ENCODE results near the gene EFNA1. TPM values are rescaled to one million over a fixed set of nuclear protein-coding genes. Genes with fewer than 3 reads are reported as not detected.

Gene EFNA1
- total RNA-seq, 2 experiments from 2014 or later: not detected

DNA sequence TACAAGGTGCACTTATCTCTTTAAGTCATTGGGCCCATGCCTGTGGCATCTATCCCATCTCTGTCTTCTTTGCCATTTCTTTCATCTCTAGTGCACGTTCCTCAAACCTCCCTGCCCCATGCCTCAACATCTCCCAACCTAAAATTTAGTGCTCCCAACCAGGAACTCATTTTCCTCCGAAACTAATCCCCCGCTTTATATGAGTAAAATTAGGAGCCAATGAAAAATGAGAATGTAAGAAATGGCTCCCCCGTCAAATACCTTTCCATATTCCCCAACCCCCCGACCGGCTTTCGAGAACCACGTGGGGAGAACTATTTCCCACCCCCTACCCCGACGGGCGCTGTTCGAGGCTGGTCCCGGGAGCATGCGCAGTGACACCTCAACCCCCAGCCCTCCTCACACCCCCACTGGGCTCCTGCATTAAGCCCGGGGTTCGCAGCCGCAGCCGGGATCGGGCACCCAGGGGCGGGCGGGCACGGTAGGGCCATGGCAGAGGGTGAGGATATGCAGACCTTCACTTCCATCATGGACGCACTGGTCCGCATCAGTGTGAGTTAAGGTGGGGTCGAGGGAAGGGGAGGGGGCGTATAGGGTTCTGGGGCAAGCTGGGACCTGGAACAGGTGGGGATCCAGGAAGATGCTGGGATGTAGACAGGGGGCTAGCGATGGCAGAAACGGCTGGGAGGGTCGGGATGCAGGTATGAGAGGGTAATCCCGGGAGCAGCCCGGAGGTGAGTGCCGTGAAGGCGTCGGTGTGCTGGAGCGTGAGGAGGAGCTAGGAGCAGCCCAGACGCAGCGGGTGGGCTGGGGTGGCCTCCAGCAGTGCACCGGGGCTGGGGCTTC lies 46.0 kb downstream of the EFNA1 start, which contains the start of gene TRIM46:
TRIM46 (plus strand) TSS at position 372 of the 846 bp plus-strand sequence; CDS start at position 490, 118 bp downstream.
- H3K4me1 ChIP-seq (ENCODE audit: insufficient read depth, low read length, poor library complexity, severe bottlenecking): peaks cover 35% of the 10 kb centered on the region
- no peaks in the 10 kb centered on the region for H4K20me1 ChIP-seq (ENCODE audit: insufficient read depth, low read length)

DNA sequence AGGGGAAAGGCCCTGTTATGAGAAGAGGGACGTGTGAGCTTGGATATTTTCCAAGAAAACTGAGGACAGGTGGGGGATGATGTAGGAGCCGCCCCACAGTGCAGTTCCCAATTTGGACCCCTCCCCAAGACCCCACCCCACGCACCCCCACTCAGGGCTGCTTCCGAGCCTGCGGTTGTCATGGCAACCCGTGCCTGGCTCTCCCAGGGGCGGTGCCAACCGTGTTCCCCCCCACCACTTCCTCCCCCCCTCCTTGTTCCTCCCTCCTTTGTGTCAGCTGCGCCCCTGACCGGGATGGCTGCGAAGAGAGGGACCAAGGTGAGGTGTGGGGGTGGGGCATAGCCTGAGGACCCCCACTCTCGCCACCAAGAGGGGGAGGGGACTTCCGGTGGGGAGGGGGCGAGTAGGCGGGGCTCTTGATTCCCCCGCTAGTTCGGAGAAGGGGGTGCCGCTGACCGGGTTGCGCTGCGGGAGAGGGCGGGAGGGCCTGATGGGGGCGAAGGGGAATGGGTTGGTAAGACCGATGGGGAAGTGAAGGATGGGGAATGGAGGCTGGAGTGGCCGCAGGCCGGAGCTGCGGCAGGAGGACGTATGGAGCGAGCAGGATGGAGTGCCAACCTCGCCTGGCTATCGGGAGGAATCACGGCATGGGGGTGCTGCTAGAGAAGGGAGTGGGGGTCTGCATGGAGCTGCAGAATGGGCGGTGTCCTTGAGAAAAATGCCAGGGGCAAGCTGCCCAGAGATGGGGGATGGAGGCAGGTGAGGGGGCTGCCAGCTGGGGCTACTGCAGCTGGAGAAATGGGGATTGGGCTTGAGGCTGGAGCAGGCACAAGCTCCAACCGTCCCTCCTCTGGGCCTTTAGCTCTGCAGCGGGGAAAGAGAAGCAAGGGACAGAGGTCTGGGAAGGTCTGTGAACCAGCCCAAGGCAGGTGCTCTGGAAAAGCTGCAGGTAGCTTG lies 46.9 kb downstream of the EFNA1 start:
- H3K4me1 ChIP-seq (ENCODE audit: insufficient read depth, low read length, poor library complexity, severe bottlenecking): peaks cover 35% of the 10 kb centered on the region
- no peaks in the 10 kb centered on the region for H3K9me2 ChIP-seq (ENCODE audit: insufficient read depth, low read length)
- peak overlapping the region; percentile 82 for H3K4me3 ChIP-seq (ENCODE audit: low read depth, low read length, poor library complexity, severe bottlenecking)
- peak overlapping the region; percentile 91 for H3K4me2 ChIP-seq (ENCODE audit: low read length)
- POLR2A ChIA-PET: interaction anchor here (0.7 to 2.1 kb wide), 2 partner anchors 20 to 50 kb away, joined by 3 to 7 read pairs; no protein-coding TSS in a partner anchor
- peak overlapping the region; percentile 64 for H3K27ac ChIP-seq (ENCODE audit: low read depth, low read length, poor library complexity, severe bottlenecking)
- H3K36me3 ChIP-seq (ENCODE audit: insufficient read depth, low read length): peaks cover 8% of the 10 kb centered on the region; the same call in 1 of the 2 replicates
- no TSS peak for BruUV-seq (replicated peaks)
- H3K9me3 ChIP-seq (ENCODE audit: low read length): no peaks in the 10 kb centered on the region
- TF ChIP-seq EZH2phosphoT487 (IDR thresholded peaks at IDR 0.05; ENCODE audit: borderline replicate concordance, low read depth, low read length): no peak
- TF ChIP-seq, protein P1, sequence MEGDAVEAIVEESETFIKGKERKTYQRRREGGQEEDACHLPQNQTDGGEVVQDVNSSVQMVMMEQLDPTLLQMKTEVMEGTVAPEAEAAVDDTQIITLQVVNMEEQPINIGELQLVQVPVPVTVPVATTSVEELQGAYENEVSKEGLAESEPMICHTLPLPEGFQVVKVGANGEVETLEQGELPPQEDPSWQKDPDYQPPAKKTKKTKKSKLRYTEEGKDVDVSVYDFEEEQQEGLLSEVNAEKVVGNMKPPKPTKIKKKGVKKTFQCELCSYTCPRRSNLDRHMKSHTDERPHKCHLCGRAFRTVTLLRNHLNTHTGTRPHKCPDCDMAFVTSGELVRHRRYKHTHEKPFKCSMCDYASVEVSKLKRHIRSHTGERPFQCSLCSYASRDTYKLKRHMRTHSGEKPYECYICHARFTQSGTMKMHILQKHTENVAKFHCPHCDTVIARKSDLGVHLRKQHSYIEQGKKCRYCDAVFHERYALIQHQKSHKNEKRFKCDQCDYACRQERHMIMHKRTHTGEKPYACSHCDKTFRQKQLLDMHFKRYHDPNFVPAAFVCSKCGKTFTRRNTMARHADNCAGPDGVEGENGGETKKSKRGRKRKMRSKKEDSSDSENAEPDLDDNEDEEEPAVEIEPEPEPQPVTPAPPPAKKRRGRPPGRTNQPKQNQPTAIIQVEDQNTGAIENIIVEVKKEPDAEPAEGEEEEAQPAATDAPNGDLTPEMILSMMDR (conservative IDR thresholded peaks at IDR 0.05; ENCODE audit: low read length): no peak
- CTCF ChIA-PET (ENCODE audit: unreplicated experiment): interaction anchor here (0.6 to 1.3 kb wide), 2 partner anchors 11 to 168 kb away, joined by 3 to 5 read pairs; no protein-coding TSS in a partner anchor
- peaks cover 14% of the 10 kb centered on the region; the same call in 1 of the 2 replicates for H3K79me2 ChIP-seq (ENCODE audit: insufficient read depth, low read depth, low read length)
- H4K20me1 ChIP-seq (ENCODE audit: insufficient read depth, low read length): no peaks in the 10 kb centered on the region
- intact Hi-C loops (cut with micrococcal nuclease; ENCODE audit: unreplicated experiment): loop anchor here (5.0 kb wide), 1 partner anchor 148 kb away; the partner anchor contains the start of gene RUSC1
- peak; percentile 50 for DNase-seq (ENCODE audit: low spot score)
- peak overlapping the region; percentile 90; the same call in 1 of the 2 replicates for H2AFZ ChIP-seq (ENCODE audit: low read length)

More for the DNA sequence above, 46.0 kb downstream of the EFNA1 start, which contains the start of gene TRIM46:
- DNase-seq (ENCODE audit: low spot score): peak; percentile 72
- ChIA-PET CTCF (ENCODE audit: unreplicated experiment) (interaction anchor here (0.9 to 1.8 kb wide), 5 partner anchors 12 to 150 kb away, joined by 3 to 12 read pairs (median 3); partner anchors contain the start of gene THBS3), POLR2A (interaction anchor here (0.6 to 2.1 kb wide), 7 partner anchors 20 to 134 kb away, joined by 3 to 7 read pairs (median 6); no protein-coding TSS in a partner anchor)
- intact Hi-C loops (cut with micrococcal nuclease; ENCODE audit: unreplicated experiment): loop anchor here (1.0 to 2.0 kb wide), 2 partner anchors 33 to 54 kb away; partner anchors contain the start of gene DPM3
- Histone ChIP-seq H3K27ac (ENCODE audit: low read depth, low read length, poor library complexity, severe bottlenecking) (peak within 1 kb of the TSS; percentile 64), H3K79me2 (ENCODE audit: insufficient read depth, low read depth, low read length) (peaks cover 14% of the 10 kb centered on the region; the same call in 1 of the 2 replicates), H2AFZ (ENCODE audit: low read length) (peak within 1 kb of the TSS; percentile 90), H3K4me2 (ENCODE audit: low read length) (peak within 1 kb of the TSS; percentile 91), H3K9me3 (ENCODE audit: low read length) (no peaks in the 10 kb centered on the region), H3K9me2 (ENCODE audit: insufficient read depth, low read length) (no peaks in the 10 kb centered on the region), H3K36me3 (ENCODE audit: insufficient read depth, low read length) (peaks cover 17% of the 10 kb centered on the region; the same call in 1 of the 2 replicates), H3K4me3 (ENCODE audit: low read depth, low read length, poor library complexity, severe bottlenecking) (peak within 1 kb of the TSS; percentile 82)
- BruUV-seq (replicated peaks): no TSS peak
- TF ChIP-seq, protein P1 (conservative IDR thresholded peaks at IDR 0.05; ENCODE audit: low read length): peak; percentile 62; the same call in 1 of the 2 replicates
- TF ChIP-seq EZH2phosphoT487 (IDR thresholded peaks at IDR 0.05; ENCODE audit: borderline replicate concordance, low read depth, low read length): no peak

Data from OCI-LY7 (cell line).